Measurements from ENCODE around the gene ETFA.

Gene ETFA

DNA sequence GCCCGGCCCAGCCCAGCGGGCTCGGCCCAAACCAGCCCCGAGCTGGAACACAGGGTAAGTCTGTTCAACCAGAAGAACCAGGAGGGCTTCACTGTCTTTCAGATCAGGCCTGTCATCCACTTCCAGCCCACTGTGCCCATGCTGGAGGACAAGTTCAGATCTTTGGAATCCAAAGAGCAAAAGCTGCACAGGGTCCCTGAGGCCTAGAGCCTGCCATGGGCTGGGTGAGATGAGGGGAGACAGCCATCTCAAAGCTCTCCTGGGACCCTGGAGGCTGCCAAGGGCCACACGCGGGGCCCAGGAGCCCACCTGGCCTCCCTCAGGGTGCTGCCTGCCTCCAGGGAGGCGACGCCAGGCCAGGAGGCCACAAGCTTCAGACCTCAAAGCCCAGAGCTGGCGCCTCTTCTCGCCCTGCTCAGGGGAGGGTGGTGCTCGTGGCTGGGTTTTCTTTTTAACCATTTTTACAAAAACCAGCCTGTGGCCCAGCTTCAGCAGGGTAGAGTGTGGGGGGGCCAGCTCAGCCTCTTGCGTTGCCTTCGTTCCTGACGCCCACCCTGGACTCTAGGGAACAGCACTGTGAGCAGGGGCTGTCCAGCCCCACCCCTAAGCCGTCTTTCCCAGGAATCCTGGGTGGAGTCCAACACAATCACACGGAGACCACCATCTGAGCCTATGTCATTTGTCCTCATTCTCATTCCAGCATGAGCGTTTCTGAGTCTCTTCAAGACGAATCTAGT lies 107.0 kb downstream of the ETFA start:
- DNase-seq (ENCODE audit: low spot score): peak; percentile 69
- TF ChIP-seq, protein P1, sequence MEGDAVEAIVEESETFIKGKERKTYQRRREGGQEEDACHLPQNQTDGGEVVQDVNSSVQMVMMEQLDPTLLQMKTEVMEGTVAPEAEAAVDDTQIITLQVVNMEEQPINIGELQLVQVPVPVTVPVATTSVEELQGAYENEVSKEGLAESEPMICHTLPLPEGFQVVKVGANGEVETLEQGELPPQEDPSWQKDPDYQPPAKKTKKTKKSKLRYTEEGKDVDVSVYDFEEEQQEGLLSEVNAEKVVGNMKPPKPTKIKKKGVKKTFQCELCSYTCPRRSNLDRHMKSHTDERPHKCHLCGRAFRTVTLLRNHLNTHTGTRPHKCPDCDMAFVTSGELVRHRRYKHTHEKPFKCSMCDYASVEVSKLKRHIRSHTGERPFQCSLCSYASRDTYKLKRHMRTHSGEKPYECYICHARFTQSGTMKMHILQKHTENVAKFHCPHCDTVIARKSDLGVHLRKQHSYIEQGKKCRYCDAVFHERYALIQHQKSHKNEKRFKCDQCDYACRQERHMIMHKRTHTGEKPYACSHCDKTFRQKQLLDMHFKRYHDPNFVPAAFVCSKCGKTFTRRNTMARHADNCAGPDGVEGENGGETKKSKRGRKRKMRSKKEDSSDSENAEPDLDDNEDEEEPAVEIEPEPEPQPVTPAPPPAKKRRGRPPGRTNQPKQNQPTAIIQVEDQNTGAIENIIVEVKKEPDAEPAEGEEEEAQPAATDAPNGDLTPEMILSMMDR (IDR thresholded peaks at IDR 0.05; ENCODE audit: poor library complexity, severe bottlenecking): no peak
- ATAC-seq (ENCODE audit: low read depth): no peak

DNA sequence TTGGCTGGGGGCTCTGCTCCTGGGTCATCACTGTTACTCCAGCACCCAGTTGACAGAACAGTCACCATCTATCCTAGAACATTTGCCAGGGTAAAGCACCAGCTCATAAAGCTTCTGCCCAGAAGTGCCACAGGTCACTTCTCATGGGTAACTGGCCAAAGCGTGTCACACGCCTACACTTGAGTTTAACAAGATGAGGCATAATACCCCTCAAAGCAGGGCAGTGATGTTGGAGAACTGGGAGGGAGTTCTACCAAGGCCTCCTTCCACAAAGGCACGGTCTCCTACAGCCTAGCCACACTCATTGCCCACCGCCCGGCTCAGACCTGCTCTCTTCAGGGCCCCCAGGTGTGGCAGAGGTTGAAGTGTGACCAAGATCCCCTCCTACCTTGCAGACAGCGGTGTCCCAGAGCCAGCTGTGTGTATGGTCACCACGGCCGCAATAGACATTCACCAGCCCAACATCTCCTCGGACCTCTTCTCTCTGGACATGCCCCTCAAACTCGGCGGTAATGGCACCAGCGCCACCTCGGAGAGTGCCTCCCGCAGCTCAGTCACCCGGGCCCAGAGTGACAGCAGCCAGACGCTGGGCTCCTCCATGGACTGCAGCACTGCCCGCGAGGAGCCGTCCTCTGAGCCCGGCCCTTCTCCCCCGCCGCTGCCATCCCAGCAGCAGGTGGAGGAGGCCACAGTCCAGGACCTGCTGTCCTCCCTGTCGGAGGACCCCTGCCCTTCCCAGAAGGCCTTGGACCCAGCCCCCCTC lies 107.7 kb downstream of the ETFA start:
- H3K27ac ChIP-seq (ENCODE audit: poor library complexity, severe bottlenecking): no peak overlapping the region
- no peak overlapping the region for H3K4me3 ChIP-seq (ENCODE audit: severe bottlenecking)
- peaks cover 8% of the 10 kb centered on the region for H3K4me1 ChIP-seq (ENCODE audit: insufficient read depth, poor library complexity, severe bottlenecking)
- no peaks in the 10 kb centered on the region for H3K27me3 ChIP-seq (ENCODE audit: insufficient read depth, poor library complexity, severe bottlenecking)
- TF ChIP-seq, protein P1 (IDR thresholded peaks at IDR 0.05; ENCODE audit: poor library complexity, severe bottlenecking): no peak
- ATAC-seq (ENCODE audit: low read depth) (no peak), DNase-seq (ENCODE audit: low spot score) (peak; percentile 70)
- H3K36me3 ChIP-seq (ENCODE audit: low read depth): no peaks in the 10 kb centered on the region
- no peaks in the 10 kb centered on the region for H3K9me3 ChIP-seq (ENCODE audit: severe bottlenecking)

More for the DNA sequence above, 107.0 kb downstream of the ETFA start:
- H3K4me1 ChIP-seq (ENCODE audit: insufficient read depth, poor library complexity, severe bottlenecking): peaks cover under 1% of the 10 kb centered on the region
- H3K27me3 ChIP-seq (ENCODE audit: insufficient read depth, poor library complexity, severe bottlenecking): no peaks in the 10 kb centered on the region
- H3K36me3 ChIP-seq (ENCODE audit: low read depth): no peaks in the 10 kb centered on the region
- H3K27ac ChIP-seq (ENCODE audit: poor library complexity, severe bottlenecking): no peak overlapping the region
- no peaks in the 10 kb centered on the region for H3K9me3 ChIP-seq (ENCODE audit: severe bottlenecking)
- no peak overlapping the region for H3K4me3 ChIP-seq (ENCODE audit: severe bottlenecking)

DNA sequence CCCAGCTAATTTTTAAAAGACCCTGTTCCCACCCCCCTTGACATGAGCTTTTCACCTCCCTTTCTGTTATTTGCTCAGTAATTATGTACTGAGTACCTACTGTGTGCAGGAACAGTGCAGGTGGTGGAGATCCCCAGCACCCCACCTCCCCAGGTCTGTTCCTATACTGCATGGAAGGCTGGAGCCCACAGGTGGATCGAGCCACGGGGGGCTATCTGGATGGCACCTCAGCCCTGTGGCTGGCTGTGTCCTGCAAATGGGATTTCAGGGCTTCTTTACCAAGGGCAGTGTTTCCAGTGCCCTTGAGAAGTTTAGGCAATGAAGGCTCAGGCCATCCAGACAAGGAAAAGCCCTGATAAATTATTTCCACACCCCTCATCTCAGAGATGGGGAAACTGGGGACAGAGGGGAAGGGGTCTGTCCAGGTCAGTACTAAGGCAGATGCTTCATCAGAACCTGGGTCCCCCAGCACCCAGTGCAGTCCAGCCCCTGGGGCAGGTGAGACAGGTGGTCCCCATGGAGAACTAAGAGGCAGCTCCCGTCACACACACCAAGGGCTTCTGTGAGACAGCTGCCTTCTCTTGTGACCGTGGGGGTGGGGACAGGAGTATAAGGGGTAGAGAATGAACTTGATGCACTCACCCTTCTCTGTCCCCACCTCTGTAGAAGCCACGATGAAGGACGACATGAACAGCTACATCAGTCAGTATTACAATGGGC lies 109.6 kb downstream of the ETFA start:
- H3K9me3 ChIP-seq (ENCODE audit: severe bottlenecking): no peaks in the 10 kb centered on the region
- DNase-seq (ENCODE audit: low spot score) (peak; percentile 72), ATAC-seq (ENCODE audit: low read depth) (no peak)
- H3K36me3 ChIP-seq (ENCODE audit: low read depth): no peaks in the 10 kb centered on the region
- no peak overlapping the region for H3K4me3 ChIP-seq (ENCODE audit: severe bottlenecking)
- TF ChIP-seq, protein P1 (IDR thresholded peaks at IDR 0.05; ENCODE audit: poor library complexity, severe bottlenecking): no peak
- H3K27me3 ChIP-seq (ENCODE audit: insufficient read depth, poor library complexity, severe bottlenecking): no peaks in the 10 kb centered on the region
- no peak overlapping the region for H3K27ac ChIP-seq (ENCODE audit: poor library complexity, severe bottlenecking)
- peaks cover 26% of the 10 kb centered on the region for H3K4me1 ChIP-seq (ENCODE audit: insufficient read depth, poor library complexity, severe bottlenecking)

DNA sequence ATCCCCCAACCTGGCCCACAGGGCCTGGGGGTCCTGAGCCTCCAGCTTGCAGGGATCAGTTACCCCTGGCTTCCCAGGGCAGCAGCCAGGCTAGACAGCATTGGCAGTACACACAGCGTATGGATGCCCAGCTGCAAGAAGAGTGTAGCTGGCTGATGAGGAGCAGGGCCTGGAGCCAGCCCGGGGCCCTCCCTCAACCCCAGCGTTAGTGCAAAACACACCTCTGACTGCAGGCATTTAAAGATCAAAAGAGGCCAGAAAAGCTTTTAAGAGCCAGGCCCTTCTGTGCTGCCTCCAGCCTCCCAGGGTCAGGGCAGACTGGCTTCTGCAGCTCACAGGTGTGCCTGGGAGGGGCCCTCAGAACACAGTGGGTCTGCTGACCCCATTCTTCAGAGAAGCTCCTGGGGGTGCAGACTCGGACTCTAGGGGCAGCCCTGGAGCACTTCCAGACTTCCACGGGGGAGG lies 110.6 kb downstream of the ETFA start:
- TF ChIP-seq, protein P1 (IDR thresholded peaks at IDR 0.05; ENCODE audit: poor library complexity, severe bottlenecking): no peak

More for the DNA sequence above, 110.6 kb downstream of the ETFA start:
- Histone ChIP-seq H3K27me3 (ENCODE audit: insufficient read depth, poor library complexity, severe bottlenecking) (no peaks in the 10 kb centered on the region), H3K27ac (ENCODE audit: poor library complexity, severe bottlenecking) (no peak overlapping the region), H3K9me3 (ENCODE audit: severe bottlenecking) (no peaks in the 10 kb centered on the region), H3K36me3 (ENCODE audit: low read depth) (no peaks in the 10 kb centered on the region), H3K4me1 (ENCODE audit: insufficient read depth, poor library complexity, severe bottlenecking) (peaks cover 34% of the 10 kb centered on the region), H3K4me3 (ENCODE audit: severe bottlenecking) (no peak overlapping the region)
- no peak for ATAC-seq (ENCODE audit: low read depth)
- DNase-seq (ENCODE audit: low spot score): peak; percentile 53
